Naive thymus-derived CD4-positive, alpha-beta T cell (primary cell): ENCODE data around the gene ITGA3. TPM values are rescaled to one million over a fixed set of nuclear protein-coding genes. Genes with fewer than 3 reads are reported as not detected.

Source experiments
- ATAC-seq: fragments of 150-1000 bp; cut with Tn5 transposase; 2 replicates; pipeline ENCODE4 v1.10.0; 2021; ENCODE audit warnings: mild to moderate bottlenecking, moderate library complexity
- CTCF ChIA-PET: fragments of 350-600 bp; sonication (Branson Sonifier 250); formaldehyde crosslinking; loops from one replicate; lab custom pipeline; 2021; ENCODE audit warnings: antibody characterized with exemption; lab: Charles Lee
- POLR2A ChIA-PET: fragments of 350-600 bp; sonication (Branson Sonifier 250); formaldehyde crosslinking; loops from one replicate; lab custom pipeline; 2021; ENCODE audit warnings: antibody characterized with exemption, inconsistent platforms; lab: Charles Lee
- DNase-seq, 9 donors: peaks; one replicate each; pipeline versions ENCODE4 v3.0.0 to v3.0.0-alpha.2; 2020 to 2022; ENCODE audit warnings: mixed read lengths in 1 of 9
- H3K27ac ChIP-seq: one replicate; pipeline ENCODE4 v1.7.0; 2013; ENCODE audit warnings: mild to moderate bottlenecking, low read depth, low read length, moderate library complexity
- H3K27me3 ChIP-seq, 2 donors: one replicate each; pipeline ENCODE4 v1.7.0; 2013; ENCODE audit warnings: low read length in 2 of 2, mild to moderate bottlenecking in 2 of 2, moderate library complexity in 2 of 2; ENCODE audit not compliant: control insufficient read depth in 2 of 2, insufficient read depth in 2 of 2
- H3K36me3 ChIP-seq, 3 experiments: 1 replicate in 2 of 3; 2 replicates in 1 of 3; pipeline ENCODE4 v1.7.0; 2013; ENCODE audit warnings: low read length in 3 of 3, mild to moderate bottlenecking in 3 of 3, moderate library complexity in 1 of 3; ENCODE audit not compliant: insufficient read depth in 3 of 3, control insufficient read depth in 2 of 3
- H3K4me1 ChIP-seq, 2 donors: one replicate each; pipeline ENCODE4 v1.7.0; 2013; ENCODE audit warnings: low read length in 2 of 2, mild to moderate bottlenecking in 2 of 2, moderate library complexity in 1 of 2; ENCODE audit not compliant: control insufficient read depth in 2 of 2, insufficient read depth in 2 of 2
- H3K4me3 ChIP-seq: 2 replicates; pipeline ENCODE4 v1.7.0; 2013; ENCODE audit warnings: mild to moderate bottlenecking, low read length
- H3K9me3 ChIP-seq, 3 experiments: 1 replicate in 2 of 3; 2 replicates in 1 of 3; pipeline ENCODE4 v1.7.0; 2013; ENCODE audit warnings: low read length in 3 of 3; ENCODE audit not compliant: control insufficient read depth in 2 of 3
- H3K27ac Mint-ChIP-seq, 9 donors: one replicate each; pipeline ENCODE4 v1.8.0; 2020 to 2022; ENCODE audit warnings: mixed read lengths in 9 of 9, mild to moderate bottlenecking in 8 of 9, moderate library complexity in 5 of 9, inconsistent platforms in 2 of 9
- H3K27me3 Mint-ChIP-seq, 5 donors: one replicate each; pipeline ENCODE4 v1.8.0; 2021 to 2022; ENCODE audit warnings: mixed read lengths in 5 of 5, mild to moderate bottlenecking in 1 of 5
- H3K36me3 Mint-ChIP-seq, 5 donors: one replicate each; pipeline ENCODE4 v1.8.0; 2020 to 2022; ENCODE audit warnings: mixed read lengths in 5 of 5, mild to moderate bottlenecking in 3 of 5, inconsistent platforms in 1 of 5
- H3K4me1 Mint-ChIP-seq, 7 donors: one replicate each; pipeline ENCODE4 v1.8.0; 2020 to 2022; ENCODE audit warnings: mixed read lengths in 7 of 7, mild to moderate bottlenecking in 3 of 7, inconsistent platforms in 1 of 7
- H3K4me3 Mint-ChIP-seq, 10 donors: one replicate each; pipeline ENCODE4 v1.8.0; 2020 to 2022; ENCODE audit warnings: mild to moderate bottlenecking in 10 of 10, mixed read lengths in 10 of 10, moderate library complexity in 6 of 10, inconsistent platforms in 2 of 10
- H3K9me3 Mint-ChIP-seq, 11 donors: one replicate each; pipeline ENCODE4 v1.8.0; 2020 to 2022; ENCODE audit warnings: mixed read lengths in 11 of 11, mild to moderate bottlenecking in 4 of 11, inconsistent platforms in 1 of 11, moderate library complexity in 1 of 11
- intact Hi-C, 2 donors: fragments of 100-400 bp; cut with micrococcal nuclease; formaldehyde crosslinking; loops; one replicate each; pipeline ENCODE4 v1.15.1; 2023
- polyA plus RNA-seq, 2 donors: library from polyadenylated mRNA; unstranded; fragments of 300-500 nt; fragmentation: Illumina TruSeq; gene quantifications; one replicate each; pipeline ENCODE4 v1.2.3, GENCODE V29; 2021
- total RNA-seq, 6 experiments: library from RNA in 5 of 6; stranded (reverse) in 5 of 6; gene quantifications; 1 replicate in 5 of 6; 2 replicates in 1 of 6; pipeline ENCODE4 v1.2.3 and lab custom pipeline; 2021 to 2026

ITGA3 gene
- total and polyA plus RNA-seq, 7 experiments from 2014 or later: 1.4 to 14.6 (median 5.4) TPM

DNA sequence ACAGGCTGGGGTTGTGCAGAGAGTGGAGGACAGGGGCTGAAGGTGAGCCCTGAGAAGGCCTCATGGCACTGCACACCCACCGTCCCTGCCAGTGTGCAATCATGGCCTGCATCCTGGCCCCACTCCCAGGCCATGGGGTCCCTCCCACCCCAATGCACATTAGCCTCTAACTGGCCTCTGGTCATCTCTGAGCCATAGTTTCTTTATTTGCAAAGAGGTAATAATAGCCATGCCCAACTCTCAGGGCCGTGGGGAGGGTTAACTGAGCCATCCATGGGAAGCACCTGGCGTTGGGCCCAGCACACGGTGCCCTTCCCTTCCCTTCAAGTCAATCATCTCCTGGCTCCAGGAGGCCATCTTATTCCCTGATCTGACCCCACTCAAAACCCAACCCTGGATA is 10.8 kb upstream of the ITGA3 start:
- no peaks in the 10 kb centered on the region for H3K36me3 Mint-ChIP-seq

GRCh38 chr17:50046179-50046578 is 9.7 kb upstream of the ITGA3 start:
- no peak for DNase-seq
- CTCF ChIA-PET: interaction anchor here (0.7 to 1.4 kb wide), 2 partner anchors 14 to 41 kb away, joined by 3 to 5 read pairs; no protein-coding TSS in a partner anchor

More for the DNA sequence above, 10.8 kb upstream of the ITGA3 start:
- H3K27me3 Mint-ChIP-seq: peaks cover 5 to 11% (median 6%) of the 10 kb centered on the region in 5 donors
- H3K27ac Mint-ChIP-seq: no peak overlapping the region
- Histone ChIP-seq H3K4me3 (no peak overlapping the region), H3K27ac (no peak overlapping the region), H3K4me1 (no peaks in the 10 kb centered on the region), H3K27me3 (no peaks in the 10 kb centered on the region), H3K36me3 (no peaks in the 10 kb centered on the region), H3K9me3 (no peaks in the 10 kb centered on the region)
- peaks cover 0 to 14% (median 0%) of the 10 kb centered on the region in 7 donors for H3K4me1 Mint-ChIP-seq
- POLR2A ChIA-PET: no interaction called here
- no peak overlapping the region for H3K4me3 Mint-ChIP-seq
- ATAC-seq (no peak), DNase-seq (no peak)
- no peaks in the 10 kb centered on the region for H3K9me3 Mint-ChIP-seq
- intact Hi-C loops: no loop called here
- CTCF ChIA-PET: no interaction called here

DNA sequence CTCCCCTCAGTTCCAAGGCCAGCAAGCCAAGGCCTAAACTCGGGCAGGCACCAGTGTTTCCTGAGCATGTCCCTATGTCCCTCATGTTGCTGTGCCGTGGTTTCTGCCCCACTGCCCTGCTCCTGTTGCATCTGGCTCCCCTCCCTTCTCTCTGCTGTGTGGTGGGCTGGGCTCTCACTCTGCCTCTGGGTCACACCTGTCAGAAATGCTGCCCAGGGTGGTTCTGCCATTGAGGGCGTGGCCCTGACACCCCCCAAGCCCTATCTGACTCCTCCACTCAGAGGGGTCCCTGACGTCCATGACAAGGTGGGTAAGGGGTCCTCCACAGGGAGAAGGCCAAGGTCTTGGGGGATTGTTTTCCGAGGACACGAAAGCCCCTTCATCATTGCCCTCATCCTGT is 9.2 kb upstream of the ITGA3 start:
- no peak overlapping the region for H3K27ac ChIP-seq
- ChIA-PET CTCF (interaction anchor here (0.7 to 1.4 kb wide), 2 partner anchors 14 to 41 kb away, joined by 3 to 5 read pairs; no protein-coding TSS in a partner anchor), POLR2A (no interaction called here)
- no peaks in the 10 kb centered on the region for H3K9me3 ChIP-seq
- H3K4me1 Mint-ChIP-seq: peaks cover 0 to 29% (median 0%) of the 10 kb centered on the region in 7 donors
- H3K27me3 Mint-ChIP-seq: peaks cover 4 to 9% (median 6%) of the 10 kb centered on the region in 5 donors
- H3K27ac Mint-ChIP-seq: no peak overlapping the region
- no peaks in the 10 kb centered on the region for H3K4me1 ChIP-seq
- ATAC-seq: no peak
- no peak overlapping the region for H3K4me3 Mint-ChIP-seq
- H3K4me3 ChIP-seq: no peak overlapping the region
- no peaks in the 10 kb centered on the region for H3K9me3 Mint-ChIP-seq
- no peak for DNase-seq
- H3K36me3 Mint-ChIP-seq: no peaks in the 10 kb centered on the region
- H3K36me3 ChIP-seq: no peaks in the 10 kb centered on the region
- intact Hi-C loops: no loop called here
- H3K27me3 ChIP-seq: no peaks in the 10 kb centered on the region

More at GRCh38 chr17:50046179-50046578, 9.7 kb upstream of the ITGA3 start:
- POLR2A ChIA-PET: no interaction called here
- Mint-ChIP-seq H3K9me3 (no peaks in the 10 kb centered on the region), H3K36me3 (no peaks in the 10 kb centered on the region), H3K4me3 (no peak overlapping the region), H3K27me3 (peaks cover 5 to 11% (median 6%) of the 10 kb centered on the region in 5 donors), H3K4me1 (peaks cover 0 to 24% (median 0%) of the 10 kb centered on the region in 7 donors), H3K27ac (peak overlapping the region in 1 of 9 donors; percentile 51)
- intact Hi-C loops: no loop called here
- no peak overlapping the region for H3K27ac ChIP-seq
- H3K9me3 ChIP-seq: no peaks in the 10 kb centered on the region
- H3K27me3 ChIP-seq: no peaks in the 10 kb centered on the region
- H3K4me3 ChIP-seq: no peak overlapping the region
- H3K36me3 ChIP-seq: no peaks in the 10 kb centered on the region
- no peak for ATAC-seq
- no peaks in the 10 kb centered on the region for H3K4me1 ChIP-seq

DNA sequence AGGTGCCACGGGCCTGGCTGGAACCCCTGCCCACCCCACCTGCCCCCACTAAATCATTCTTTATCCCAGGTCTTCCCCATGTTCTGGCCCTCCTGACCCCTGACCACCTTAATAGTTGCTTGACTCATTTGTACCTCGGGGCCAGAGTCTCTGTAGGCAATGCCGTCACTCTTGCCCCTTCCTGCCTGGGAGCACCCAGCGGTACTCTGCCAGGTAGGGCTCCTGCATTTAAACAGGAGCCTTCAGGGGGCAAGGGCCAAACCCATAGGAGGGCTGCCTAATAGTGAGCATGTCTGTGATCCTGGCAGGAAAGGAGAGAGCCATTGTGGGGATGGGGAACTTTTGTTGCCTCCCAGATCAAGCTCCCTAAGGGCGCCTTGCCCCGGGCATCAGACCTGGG is 8.8 kb upstream of the ITGA3 start:
- DNase-seq: no peak
- no peak for ATAC-seq
- Mint-ChIP-seq H3K27ac (no peak overlapping the region), H3K36me3 (no peaks in the 10 kb centered on the region), H3K9me3 (no peaks in the 10 kb centered on the region), H3K4me3 (no peak overlapping the region), H3K4me1 (peaks cover 0 to 33% (median 0%) of the 10 kb centered on the region in 7 donors), H3K27me3 (peaks cover under 1 to 9% (median 6%) of the 10 kb centered on the region in 5 donors)
- Histone ChIP-seq H3K4me1 (no peaks in the 10 kb centered on the region), H3K4me3 (no peak overlapping the region), H3K27me3 (no peaks in the 10 kb centered on the region), H3K36me3 (no peaks in the 10 kb centered on the region), H3K27ac (no peak overlapping the region), H3K9me3 (no peaks in the 10 kb centered on the region)
- POLR2A ChIA-PET: no interaction called here
- intact Hi-C loops: no loop called here
- CTCF ChIA-PET: interaction anchor here (1.4 kb wide), 1 partner anchor 41 kb away, joined by 5 read pairs; no protein-coding TSS in a partner anchor

DNA sequence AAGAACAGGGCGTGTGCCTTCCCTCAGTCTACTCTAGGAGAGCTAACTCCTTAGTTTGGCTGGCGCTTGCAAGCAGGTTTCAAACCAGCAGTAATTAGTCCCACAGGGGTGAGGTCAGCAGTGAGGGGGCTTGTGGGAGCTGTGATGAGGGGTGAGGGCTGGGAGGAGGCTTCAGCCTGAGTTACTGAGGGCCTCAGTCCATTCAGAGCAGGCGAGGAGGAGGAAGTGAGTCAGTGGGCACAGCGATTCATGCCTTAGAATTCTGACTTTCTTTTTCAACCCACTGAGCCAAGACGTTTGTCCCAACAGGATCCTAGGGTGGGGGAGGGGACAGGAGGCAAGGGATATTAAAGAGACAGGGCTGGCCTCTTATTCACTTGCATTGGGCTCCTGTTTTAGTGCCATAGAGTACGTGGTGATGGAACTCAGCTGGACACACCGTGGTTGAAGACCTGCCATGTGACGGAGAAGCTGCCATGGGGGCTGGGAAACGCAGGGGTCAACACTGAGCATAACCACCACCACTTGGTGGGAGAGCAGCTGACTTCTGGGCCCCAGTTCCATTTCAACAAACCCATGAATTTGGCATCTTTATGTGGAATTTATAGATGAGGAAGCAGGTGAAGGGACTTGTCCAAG is 8.3 kb upstream of the ITGA3 start:
- ATAC-seq: no peak
- Histone ChIP-seq H3K36me3 (no peaks in the 10 kb centered on the region), H3K4me3 (no peak overlapping the region), H3K9me3 (no peaks in the 10 kb centered on the region), H3K27me3 (no peaks in the 10 kb centered on the region), H3K4me1 (no peaks in the 10 kb centered on the region), H3K27ac (no peak overlapping the region)
- Mint-ChIP-seq H3K4me3 (no peak overlapping the region), H3K27me3 (peaks cover 0 to 9% (median 6%) of the 10 kb centered on the region in 5 donors), H3K36me3 (no peaks in the 10 kb centered on the region), H3K4me1 (peaks cover 0 to 34% (median 0%) of the 10 kb centered on the region in 7 donors), H3K9me3 (no peaks in the 10 kb centered on the region), H3K27ac (no peak overlapping the region)
- POLR2A ChIA-PET: no interaction called here
- CTCF ChIA-PET: interaction anchor here (0.9 to 1.4 kb wide), 2 partner anchors 20 to 40 kb away, joined by 3 to 5 read pairs; no protein-coding TSS in a partner anchor
- DNase-seq: no peak
- intact Hi-C loops: no loop called here

GRCh38 chr17:50048146-50048720 is 7.7 kb upstream of the ITGA3 start:
- DNase-seq (no peak), ATAC-seq (no peak)
- POLR2A ChIA-PET: interaction anchor here (0.5 kb wide), 1 partner anchor 224 kb away, joined by 3 read pairs; no protein-coding TSS in a partner anchor
- H3K4me3 ChIP-seq: no peak overlapping the region
- H3K4me1 ChIP-seq: no peaks in the 10 kb centered on the region
- intact Hi-C loops: no loop called here
- Mint-ChIP-seq H3K27ac (no peak overlapping the region), H3K27me3 (peaks cover 0 to 12% (median 6%) of the 10 kb centered on the region in 5 donors), H3K4me1 (peaks cover 0 to 40% (median 0%) of the 10 kb centered on the region in 7 donors), H3K9me3 (no peaks in the 10 kb centered on the region), H3K36me3 (no peaks in the 10 kb centered on the region), H3K4me3 (no peak overlapping the region)
- CTCF ChIA-PET: interaction anchor here (0.9 kb wide), 1 partner anchor 19 kb away, joined by 3 read pairs; no protein-coding TSS in a partner anchor
- H3K9me3 ChIP-seq: no peaks in the 10 kb centered on the region
- H3K36me3 ChIP-seq: no peaks in the 10 kb centered on the region
- H3K27ac ChIP-seq: no peak overlapping the region
- H3K27me3 ChIP-seq: no peaks in the 10 kb centered on the region
